ENCODE results near the gene PRKG1.
"Not testable (repeated sequence)": the region's sequence is repeated elsewhere in the genome, so short reads cannot be mapped to it uniquely, and the experiment has no call there.

The PRKG1 gene

DNA sequence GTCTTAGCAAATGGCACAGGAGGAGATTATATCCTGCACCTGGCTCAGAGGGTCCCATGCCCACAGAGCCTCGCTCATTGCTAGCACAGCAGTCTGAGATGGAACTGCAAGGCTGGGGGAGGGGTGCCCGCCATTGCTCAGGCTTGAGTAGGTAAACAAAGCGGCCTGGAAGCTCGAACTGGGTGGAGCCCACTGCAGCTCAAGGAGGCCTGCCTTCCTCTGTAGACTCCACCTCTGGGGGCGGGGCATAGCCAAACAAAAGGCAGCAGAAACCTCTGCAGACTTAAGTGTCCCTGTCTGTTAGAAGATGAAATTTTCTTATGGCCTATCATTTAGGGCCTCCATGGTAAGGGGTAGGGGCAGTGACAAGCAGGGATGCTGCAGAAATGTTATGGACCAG is 207.1 kb downstream of the PRKG1 start:
- DNase-seq, result not testable (repeated sequence)

DNA sequence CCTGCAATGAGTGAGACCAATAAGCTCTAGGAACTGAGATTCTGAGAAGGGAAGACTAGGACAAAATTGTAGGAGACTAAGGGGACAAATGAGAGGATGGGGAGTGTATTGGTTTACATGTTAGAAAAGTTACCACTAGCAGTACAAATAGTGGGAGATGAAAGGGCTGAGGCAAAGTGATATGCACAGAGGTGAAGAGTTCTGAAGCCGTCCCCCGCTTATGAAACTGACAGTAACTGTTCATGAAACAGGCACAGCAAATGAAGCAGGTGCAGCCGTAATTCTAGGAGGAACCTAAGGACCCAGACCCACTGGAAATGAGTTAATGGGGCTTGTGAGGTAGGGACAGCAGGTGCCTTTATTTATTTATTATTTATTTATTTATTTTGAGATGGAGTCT is 211.3 kb downstream of the PRKG1 start:
- no peak for DNase-seq

DNA sequence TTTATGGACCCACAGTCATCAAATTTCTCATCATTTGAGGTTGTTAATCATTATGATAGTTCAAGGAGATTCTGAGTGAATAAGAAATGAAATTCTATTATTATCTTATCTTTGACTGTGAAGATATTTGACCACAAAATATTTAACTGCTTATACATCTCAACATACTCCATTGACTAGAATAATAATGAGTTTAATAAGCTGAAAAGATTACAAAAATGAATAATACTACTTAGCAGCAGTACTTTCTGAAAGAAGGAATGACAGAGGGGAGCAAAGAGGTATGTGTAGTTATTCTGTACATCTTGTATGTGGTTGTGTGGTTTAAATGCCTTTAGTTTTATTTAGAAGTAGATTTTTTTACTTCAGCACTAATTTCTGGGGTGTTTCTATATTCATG is 214.2 kb downstream of the PRKG1 start:
- no peak for DNase-seq

DNA sequence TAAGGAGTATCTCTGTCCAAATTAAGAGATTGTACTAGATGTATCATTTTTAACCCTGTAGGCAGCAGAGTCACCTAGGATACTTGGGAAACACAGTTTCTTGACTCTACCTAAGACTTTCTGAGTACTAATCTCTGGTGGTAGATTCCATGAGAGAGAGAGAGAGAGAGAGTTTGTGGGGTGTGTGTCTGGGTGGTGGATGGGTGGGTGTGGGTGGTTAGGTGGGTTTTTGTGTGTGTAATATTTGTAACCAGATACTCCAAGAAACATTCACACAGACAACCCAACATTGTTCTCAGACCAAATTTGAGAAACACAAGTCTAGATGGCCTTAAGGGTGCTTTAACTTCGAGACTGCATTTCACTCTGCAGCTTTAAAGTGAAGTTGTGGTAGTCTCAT is 215.2 kb downstream of the PRKG1 start:
- no peak for DNase-seq

DNA sequence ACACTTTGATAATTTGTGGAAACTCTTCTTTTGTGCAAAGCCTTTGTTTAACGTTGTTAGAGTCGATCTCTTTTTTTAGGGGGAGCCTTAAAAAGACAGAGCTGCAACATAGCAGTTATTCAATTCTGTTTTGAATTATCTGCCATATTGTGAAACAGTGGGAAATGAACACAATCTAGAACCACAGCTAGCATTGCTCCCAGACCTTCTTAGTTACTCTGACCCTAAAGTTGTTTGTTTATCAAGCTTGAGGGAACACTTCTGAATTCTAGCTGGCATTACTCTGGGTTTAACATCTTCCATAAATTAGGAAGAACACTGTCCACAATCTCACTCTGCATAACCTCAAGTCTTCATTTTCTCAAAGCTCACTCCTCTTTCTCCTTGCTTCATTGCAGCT is 217.7 kb downstream of the PRKG1 start:
- DNase-seq, result no peak

DNA sequence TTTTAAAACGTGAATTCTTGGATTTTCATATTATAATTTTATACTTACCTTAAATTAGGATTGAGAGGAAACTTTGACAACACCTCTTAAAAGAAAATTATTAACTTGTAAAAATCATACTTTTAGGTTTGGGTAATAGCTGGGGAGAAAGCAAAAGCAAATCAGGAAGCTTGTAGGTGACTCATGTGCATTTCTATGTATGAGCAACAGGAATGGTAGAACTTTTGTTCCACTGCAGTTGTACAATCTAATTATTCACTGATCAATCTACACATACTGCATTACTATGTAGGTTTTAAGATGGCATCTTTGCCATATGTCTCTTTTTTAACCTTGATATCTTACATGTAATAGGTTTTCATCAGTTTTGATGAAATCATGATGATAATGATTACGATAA is 223.2 kb downstream of the PRKG1 start:
- DNase-seq, result no peak

DNA sequence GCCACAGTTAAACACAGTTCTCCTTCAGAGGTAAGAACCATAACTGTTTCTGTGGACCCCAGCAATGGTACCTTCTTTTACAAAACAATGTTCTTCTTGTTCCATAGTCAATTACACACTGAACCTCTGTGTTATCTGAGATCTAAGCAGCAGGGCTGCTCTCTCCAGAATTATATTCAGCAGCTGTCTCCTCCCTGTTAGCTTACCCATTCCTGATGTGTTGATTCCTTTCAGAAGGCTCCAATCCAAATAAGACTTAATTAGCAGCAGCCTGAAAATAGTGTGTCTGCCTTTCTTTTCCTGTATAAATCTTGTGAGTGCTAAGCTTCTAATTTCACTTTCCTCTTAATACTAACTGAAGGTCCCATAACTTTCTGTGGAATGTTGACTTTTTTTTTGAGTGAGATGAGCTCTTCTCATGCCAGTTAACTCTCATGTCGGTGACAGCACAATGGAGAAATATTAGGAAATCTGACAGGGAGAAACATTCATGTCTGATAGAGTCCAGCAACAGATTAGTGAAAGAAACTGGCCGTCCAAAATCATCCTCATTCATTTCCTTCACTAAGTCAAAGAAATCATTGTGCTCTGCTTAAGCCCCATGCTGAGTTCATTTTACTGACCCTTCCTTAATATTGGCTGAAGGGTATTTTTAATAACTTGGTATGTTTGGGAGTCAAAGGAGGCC is 226.5 kb downstream of the PRKG1 start:
- DNase-seq, result no peak

DNA sequence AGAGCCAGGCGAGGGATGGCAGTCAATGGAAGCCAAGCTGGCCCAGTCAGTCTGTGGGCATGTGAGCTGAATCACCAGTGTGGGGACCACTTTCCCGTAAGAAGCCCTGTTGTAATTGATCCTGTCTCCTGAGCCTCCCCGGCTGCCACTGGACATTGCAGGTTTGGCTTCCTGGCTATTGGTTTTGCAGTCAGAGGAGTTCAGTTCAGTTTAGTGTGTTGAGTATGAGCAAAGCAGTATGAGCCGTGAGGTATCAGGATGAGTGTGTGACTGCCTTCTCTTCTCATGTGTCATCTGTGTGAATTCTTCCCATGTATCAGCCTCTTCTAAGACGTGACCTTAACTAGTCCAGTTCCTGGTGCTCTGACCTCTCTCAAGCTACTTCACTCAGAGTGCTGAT is 227.4 kb downstream of the PRKG1 start:
- no peak for DNase-seq

DNA sequence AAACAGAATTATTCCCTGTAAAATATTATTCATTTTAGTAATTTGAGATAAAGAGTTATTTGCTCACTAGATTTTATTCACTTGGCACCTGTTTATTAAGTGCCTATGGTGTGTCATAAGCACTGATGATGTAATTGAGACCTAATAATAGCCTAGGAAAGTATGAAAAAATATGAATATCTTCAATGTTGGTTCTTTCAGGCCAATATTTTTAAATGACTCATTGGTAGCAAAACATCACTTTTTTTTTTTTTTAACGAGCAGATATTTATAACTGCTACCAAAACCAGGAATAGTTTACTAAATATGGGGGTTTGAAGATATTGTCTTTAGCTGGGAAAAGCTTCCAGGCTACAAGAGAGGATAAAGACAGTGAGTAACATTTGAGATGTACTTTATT is 228.0 kb downstream of the PRKG1 start:
- DNase-seq, result no peak

DNA sequence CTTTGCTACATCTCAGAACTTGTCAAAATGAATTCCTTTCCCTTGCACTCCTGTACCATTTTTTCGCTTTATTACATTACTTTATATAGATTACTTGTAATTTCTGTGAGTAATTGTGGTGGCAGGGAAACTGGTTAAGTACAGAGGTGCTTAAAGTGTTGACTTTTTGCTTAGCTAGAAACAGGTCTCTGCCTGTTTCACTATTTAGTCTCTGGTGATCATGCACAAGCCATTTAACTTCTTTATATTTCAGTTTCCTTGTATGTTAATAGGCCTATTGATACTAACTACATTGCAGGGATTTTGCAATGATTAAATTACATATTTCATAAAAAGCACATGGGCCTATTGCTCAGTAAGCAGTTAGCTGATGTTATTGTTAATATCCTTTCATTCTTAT is 233.8 kb downstream of the PRKG1 start:
- no peak for DNase-seq

DNA sequence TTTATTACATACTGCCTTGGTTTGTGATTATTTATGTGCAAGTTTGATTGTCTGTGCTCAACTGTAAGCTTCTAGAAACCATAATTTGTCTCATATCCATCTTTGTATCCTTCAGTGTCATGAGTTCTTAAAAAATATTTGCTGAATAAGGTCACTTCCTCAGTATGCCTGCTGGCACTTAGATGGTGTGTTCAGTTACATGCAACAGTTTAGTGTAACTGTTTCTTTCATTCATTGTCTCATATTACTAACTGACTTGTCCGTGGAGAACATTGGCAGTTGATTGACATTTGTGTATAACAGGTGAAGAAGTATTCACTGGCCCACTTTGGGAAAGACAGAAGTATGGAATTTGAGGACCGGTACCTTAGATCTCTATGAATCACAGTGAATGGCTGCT is 236.9 kb downstream of the PRKG1 start:
- DNase-seq, result no peak

DNA sequence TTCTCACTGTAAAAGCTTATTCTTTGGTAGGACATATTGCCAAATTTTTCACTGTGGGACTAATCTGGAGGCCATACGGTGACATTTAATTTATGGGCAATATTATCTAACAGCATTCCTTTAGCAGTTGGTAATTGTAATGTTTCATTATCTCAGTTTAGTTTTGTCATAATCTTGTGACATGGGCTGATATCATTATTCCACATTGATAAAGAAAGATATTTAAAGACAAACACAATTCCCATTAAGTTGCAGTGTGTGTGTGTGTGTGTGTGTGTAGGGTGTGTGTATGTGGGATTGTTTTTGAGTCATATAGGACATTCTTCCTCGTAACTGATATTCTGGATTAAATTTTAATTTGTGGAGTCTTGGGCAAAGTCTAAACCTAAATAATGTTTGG is 238.5 kb downstream of the PRKG1 start:
- no peak for DNase-seq

DNA sequence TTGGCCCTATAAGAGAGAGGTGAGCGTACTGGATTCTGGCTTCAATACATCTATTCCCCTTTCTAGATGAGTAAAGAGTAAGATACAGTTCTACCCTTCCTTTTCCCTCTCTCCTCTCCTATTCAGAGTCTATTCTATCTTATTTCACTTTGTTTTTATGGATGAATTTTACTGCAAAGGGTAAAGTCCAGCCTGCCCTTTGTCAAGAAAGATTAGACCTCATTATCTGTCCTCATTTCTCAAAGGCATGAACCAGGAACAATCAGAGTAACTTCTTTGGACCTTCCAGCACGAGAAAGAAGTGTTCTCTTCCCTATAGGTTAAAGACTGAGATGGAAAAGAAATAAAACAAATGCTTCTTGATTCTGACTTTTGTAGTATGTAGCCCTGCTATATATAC is 239.0 kb downstream of the PRKG1 start:
- DNase-seq, result no peak

DNA sequence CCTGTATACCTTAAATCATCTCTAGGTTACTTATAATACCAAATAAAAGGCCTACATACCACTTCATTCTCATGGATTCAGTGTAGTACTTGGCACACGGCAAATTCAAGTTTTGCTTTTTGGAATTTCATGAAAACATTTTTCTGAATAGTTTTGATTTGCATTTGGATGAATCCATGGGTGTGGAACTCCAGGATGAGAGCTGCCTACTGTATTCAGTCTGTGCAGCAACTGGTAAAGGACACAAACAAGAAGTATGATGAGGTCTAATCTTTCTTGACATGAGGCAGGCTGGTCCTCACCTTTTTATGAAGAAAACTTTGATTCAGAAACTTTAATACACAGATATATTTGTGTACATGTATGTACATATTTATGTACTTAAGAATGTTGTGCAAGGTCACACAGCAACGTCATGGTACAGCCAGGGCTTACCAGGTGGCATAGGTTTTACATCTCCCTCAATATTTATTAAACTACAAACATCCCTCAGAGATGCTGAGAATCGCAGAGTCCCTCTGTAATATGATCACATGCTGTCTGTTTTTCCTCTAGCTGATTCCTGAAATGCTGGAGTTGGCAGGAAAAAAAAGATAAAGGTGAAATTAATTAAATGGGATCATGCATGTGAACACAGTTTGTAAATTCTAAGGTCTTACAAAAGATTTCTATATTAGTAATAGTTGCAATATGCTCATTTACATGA is 239.6 kb downstream of the PRKG1 start:
- DNase-seq, result no peak

DNA sequence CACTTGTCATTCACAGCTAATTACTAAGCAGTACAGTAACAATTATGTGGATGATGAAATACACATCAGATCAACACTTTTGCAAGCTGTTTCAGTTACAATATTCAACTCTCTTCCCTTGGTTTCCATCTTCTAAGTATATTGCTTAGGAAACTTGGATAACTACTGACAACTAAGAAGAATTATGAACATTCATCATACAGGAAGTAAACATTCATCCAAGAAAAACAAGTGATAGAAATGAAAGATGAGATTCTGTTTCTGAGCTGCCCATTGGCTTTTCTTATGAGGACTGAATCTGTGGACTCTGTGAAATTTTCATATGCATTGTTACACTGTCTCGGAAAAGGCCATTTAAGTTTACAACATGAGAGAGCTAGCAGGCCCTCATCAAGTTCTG is 240.2 kb downstream of the PRKG1 start:
- no peak for DNase-seq

DNA sequence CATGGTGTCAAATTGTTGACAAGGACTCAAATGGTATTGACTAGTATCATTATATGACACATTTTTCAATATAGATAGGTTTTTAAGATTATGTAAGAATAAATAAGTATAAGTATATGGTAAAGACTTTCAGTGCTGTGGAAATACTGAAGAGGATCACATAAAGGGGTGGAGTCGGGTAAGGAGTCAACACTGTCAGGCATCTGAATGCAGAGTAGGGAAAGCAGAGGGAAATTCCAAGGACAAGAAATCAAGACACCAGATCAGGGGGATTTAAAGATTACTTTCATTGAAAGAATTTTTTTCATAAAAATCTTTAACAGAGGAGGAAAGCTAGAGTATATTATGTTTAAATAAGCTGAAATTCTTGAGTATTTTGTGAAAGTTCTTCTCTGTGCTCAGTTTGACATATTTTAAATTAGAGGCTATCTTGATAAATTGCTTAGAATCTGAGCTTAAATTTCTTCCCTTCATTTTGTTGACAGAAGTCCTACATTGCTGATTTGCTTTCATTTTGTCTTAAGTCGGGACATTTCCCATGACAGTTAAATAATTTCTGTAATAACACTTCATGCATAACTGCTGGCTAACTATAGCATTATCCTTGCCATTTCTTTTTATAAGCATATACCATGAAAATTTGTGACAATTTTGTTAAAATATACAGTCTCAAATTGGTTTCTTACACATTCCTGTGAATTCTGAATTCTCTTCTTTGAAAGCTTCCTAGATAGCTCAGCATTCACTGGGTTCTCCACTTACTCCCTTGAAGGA is 244.3 kb downstream of the PRKG1 start:
- DNase-seq, result no peak

DNA sequence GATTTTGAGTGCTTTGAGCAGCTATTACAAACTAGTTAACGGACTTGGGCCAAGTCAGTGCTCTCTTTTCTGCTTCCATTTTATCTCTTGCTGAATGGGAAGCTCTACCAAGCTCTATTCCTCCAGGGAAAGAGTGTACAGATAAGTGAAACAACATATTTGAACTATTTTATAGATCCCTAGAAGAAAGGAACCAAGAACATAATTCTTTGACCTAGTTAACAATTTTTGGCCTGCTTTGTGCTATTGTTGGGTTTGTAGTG is 244.8 kb downstream of the PRKG1 start:
- DNase-seq, result no peak

DNA sequence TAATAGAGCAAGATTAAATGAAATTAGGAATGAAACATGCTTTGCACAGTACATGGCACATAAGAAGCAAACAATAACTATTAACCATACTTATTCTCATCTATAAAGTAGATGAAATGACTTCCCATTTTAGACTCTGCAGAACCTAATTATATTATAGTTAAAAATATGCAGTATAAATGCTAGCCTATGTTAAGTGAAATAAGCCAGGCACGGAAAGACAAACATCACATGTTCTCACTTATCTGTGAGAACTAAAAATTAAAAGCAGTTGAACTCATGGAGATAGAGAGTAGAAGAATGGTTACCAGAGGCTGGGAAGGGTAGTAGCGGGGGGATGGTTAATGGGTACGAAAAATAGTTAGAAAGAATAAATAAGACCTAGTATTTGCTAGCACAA is 247.0 kb downstream of the PRKG1 start:
- DNase-seq, result no peak

DNA sequence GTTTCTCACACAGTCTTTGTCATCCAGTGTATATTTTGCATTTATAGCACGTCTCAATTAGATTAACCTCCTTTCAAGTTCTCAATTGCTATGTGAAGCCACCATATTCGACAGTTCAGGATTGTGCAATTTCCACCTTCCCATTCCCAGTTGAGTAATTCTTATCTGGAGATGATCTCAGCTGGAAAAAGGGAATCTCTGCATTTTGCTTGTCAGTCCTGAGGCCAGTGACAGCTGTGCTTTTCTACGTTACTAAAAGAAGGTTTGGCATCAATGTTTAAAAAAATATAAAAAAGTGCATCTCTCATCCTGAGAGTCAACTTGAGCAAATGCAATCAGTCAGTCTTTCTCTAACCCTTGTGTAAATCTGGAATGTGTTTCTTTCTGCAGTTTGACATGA is 247.7 kb downstream of the PRKG1 start:
- DNase-seq, result no peak

DNA sequence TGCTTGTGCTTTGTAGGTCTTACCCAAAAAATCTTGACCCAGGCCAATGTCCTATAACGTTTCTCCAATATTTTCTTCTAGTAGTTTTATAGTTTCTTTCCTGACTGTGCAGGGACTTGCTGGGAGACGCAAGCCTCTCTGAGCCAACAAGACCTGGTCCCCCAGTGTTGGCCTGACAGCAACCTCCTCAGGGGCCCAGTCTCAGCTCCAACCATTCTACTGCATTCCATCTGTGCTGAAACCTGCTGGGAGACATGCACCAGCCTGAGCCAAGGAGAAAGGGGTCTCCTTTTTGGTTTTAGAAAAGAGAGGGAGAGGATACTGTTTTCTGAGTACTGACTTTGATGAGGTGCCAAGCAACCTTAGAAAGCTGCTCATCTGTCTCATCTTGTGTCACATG is 251.4 kb downstream of the PRKG1 start:
- DNase-seq, result no peak

DNA sequence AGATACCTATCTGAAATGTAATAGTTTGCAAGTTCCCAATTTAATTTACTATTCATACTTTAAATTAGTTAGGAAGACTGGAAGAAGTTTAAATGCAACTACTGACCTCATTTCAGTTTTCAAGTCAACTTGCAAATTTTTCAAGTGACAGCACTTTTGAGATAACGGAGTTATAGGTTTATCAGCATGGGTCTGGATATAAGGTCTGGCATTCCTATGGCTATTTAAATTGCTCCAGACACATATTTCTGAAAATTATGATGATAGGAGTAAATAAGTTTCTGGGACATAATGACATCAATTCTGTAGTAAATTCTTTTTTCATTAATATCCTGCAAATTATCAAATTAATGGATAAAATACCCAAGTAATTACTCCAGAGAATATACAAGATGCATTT is 251.9 kb downstream of the PRKG1 start:
- no peak for DNase-seq

DNA sequence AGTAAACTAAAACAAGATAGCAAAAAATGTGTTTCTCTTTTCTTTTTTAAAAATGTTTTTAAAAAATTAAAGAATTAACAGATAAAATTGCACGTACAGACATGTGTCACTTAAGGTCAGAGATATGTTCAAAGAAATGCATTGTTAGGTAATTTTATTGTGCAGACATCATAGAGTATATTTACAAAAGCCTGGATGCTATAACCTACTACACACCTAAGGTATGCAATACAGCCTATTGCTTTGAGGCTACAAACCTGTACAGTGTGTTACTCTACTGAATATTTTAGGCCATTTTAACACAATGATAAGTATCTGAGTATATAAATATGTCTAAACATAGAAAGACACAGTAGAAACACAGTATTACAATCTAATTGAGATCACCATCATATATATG is 253.1 kb downstream of the PRKG1 start:
- DNase-seq, result no peak

DNA sequence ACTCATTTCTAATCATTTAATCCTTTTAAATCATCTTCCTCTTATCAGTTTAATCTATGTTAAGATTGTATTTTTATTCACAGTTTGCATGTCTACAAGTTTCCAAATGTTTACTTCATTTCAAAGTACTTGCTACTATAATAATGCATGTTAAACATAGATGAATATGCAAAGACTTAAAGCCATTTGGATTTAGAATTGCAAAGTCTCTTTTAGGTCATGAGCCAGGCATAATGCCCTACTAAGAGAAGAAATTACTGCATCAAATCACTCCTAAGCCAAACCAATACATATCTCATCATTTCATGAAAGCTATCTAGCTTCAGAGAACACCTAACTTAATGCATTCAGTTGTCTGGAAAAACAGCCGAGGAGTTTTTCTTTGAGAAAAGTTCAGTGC is 266.1 kb downstream of the PRKG1 start:
- DNase-seq, result no peak

DNA sequence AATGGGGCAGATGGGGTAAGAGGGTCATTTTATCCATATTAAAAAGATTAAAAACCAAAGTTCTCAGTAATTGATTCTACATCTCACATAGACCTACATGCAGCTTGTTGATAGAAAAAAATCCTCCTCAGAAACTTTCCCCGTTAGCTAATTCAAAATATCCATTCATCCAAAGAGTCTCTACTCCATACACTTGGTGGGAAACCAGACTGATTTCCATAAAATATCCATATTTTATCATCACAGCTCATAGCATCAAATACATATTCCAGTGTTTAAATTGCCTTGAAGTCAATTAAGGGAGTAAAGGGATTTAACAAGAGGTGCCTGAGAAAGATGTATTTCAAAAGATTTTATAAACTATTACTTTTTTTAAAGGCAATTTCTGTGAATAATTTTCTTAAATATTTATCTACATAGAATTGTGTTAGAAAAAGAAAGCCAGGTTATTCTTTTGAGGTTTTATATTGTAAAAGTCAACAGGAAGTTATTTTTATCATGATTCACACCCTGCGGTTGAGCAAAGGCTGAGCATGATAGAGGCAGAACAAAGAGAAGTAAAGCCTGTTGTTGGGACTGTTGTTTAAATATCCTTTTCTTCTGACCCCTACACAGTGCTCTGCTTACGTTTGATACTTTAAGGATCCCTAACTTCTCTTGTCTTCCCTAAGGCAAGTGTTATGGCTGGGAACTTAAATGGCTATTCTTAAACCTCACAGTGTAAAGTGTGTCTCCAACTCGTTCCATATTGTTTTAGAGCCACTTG is 266.7 kb downstream of the PRKG1 start:
- peak in 1 of 2 donors; percentile 13 for DNase-seq
